Activated naive CD4-positive, alpha-beta T cell treated with Interleukin-2 at 50 U/mL for 16 hours (primary cell): ENCODE data around the gene FOXA1.
"Not testable (repeated sequence)": the region's sequence is repeated elsewhere in the genome, so short reads cannot be mapped to it uniquely, and the experiment has no call there.

Experiments
- DNase-seq: peaks from one replicate; pipeline ENCODE4 v3.0.0-alpha.2; 2020

FOXA1 gene

GRCh38 chr14:37588956-37589714 is 5.9 kb downstream of the FOXA1 start:
- no peak for DNase-seq

GRCh38 chr14:37588667-37588955 is 6.4 kb downstream of the FOXA1 start:
- no peak for DNase-seq

GRCh38 chr14:37587881-37588666 is 7.0 kb downstream of the FOXA1 start:
- no peak for DNase-seq

GRCh38 chr14:37587131-37587803 is 7.8 kb downstream of the FOXA1 start:
- DNase-seq: no peak

GRCh38 chr14:37586797-37587130 is 8.3 kb downstream of the FOXA1 start:
- no peak for DNase-seq

GRCh38 chr14:37585971-37586796 is 8.9 kb downstream of the FOXA1 start:
- no peak for DNase-seq

- DNase-seq: no peak
These were observed 9.9 kb downstream of the FOXA1 start for GRCh38 chr14:37585101-37585511.

GRCh38 chr14:37584211-37585100 is 10.6 kb downstream of the FOXA1 start:
- DNase-seq: no peak

- no peak for DNase-seq
These were observed 11.5 kb downstream of the FOXA1 start for GRCh38 chr14:37583358-37584210.

- no peak for DNase-seq
These were observed 14.9 kb downstream of the FOXA1 start for GRCh38 chr14:37580146-37580545.

GRCh38 chr14:37579274-37579673 is 15.8 kb downstream of the FOXA1 start:
- no peak for DNase-seq

- DNase-seq: no peak
These were observed 21.7 kb downstream of the FOXA1 start for GRCh38 chr14:37573356-37573755.

- no peak for DNase-seq
These were observed 23.7 kb downstream of the FOXA1 start for GRCh38 chr14:37571391-37571790.

GRCh38 chr14:37569729-37570128 is 25.3 kb downstream of the FOXA1 start:
- no peak for DNase-seq

- no peak for DNase-seq
These were observed 28.2 kb downstream of the FOXA1 start for GRCh38 chr14:37566811-37567371.

GRCh38 chr14:37565550-37565949 is 29.5 kb downstream of the FOXA1 start:
- no peak for DNase-seq

GRCh38 chr14:37563189-37563588 is 31.9 kb downstream of the FOXA1 start:
- DNase-seq: no peak

- no peak for DNase-seq
These were observed 35.7 kb downstream of the FOXA1 start for GRCh38 chr14:37559386-37559785.

GRCh38 chr14:37558740-37559139 is 36.3 kb downstream of the FOXA1 start:
- no peak for DNase-seq

GRCh38 chr14:37555596-37555995 is 39.5 kb downstream of the FOXA1 start:
- DNase-seq: not testable (repeated sequence)
